ENCODE data around the gene CHN1.

CHN1 gene

DNA sequence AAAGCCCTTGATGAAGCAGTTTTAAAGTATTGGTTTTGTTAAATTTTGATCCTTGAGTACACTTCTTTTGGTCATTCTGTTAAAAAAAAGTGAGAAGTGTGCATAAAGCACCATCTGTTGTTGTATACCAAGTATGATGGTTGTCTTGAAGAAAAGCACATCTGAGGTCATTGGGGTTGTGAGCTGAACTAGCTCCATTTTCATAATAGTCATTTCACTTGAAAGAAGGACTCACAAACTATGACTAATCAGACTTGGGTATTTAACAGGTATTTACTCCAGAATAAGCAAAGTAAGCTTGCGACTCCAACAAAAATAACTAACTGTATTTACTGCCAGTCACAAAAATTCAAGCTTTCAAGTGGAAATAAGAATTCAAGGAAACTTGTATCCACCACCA is 35.1 kb downstream of the CHN1 start:
- peaks cover 18% of the 10 kb centered on the region for H3K27me3 Mint-ChIP-seq
- H3K4me1 Mint-ChIP-seq = no peaks in the 10 kb centered on the region
- no peaks in the 10 kb centered on the region for H3K36me3 Mint-ChIP-seq
- H3K27ac Mint-ChIP-seq = no peak overlapping the region
- no peak for ATAC-seq
- no peaks in the 10 kb centered on the region for H3K9me3 Mint-ChIP-seq
- no peak overlapping the region for H3K4me3 Mint-ChIP-seq

- no peak for ATAC-seq
- Mint-ChIP-seq H3K36me3 (no peaks in the 10 kb centered on the region), H3K9me3 (no peaks in the 10 kb centered on the region), H3K4me1 (no peaks in the 10 kb centered on the region), H3K27ac (no peak overlapping the region), H3K4me3 (no peak overlapping the region), H3K27me3 (peaks cover 18% of the 10 kb centered on the region)
Measured at GRCh38 chr2:174969091-174969734, 36.0 kb downstream of the CHN1 start.

- H3K27me3 Mint-ChIP-seq = peaks cover 31% of the 10 kb centered on the region
- no peak overlapping the region for H3K27ac Mint-ChIP-seq
- peaks cover 10% of the 10 kb centered on the region for H3K36me3 Mint-ChIP-seq
- H3K9me3 Mint-ChIP-seq = peaks cover 8% of the 10 kb centered on the region
- ATAC-seq = no peak
- H3K4me3 Mint-ChIP-seq = no peak overlapping the region
- H3K4me1 Mint-ChIP-seq = no peaks in the 10 kb centered on the region
Measured at GRCh38 chr2:174967691-174968260, 37.4 kb downstream of the CHN1 start.

- ATAC-seq = no peak
- Mint-ChIP-seq H3K27me3 (peaks cover 24% of the 10 kb centered on the region), H3K27ac (no peak overlapping the region), H3K4me1 (no peaks in the 10 kb centered on the region), H3K4me3 (no peak overlapping the region), H3K36me3 (peaks cover 10% of the 10 kb centered on the region), H3K9me3 (peaks cover 8% of the 10 kb centered on the region)
Measured at GRCh38 chr2:174967086-174967485, 38.1 kb downstream of the CHN1 start.

- no peak overlapping the region for H3K4me3 Mint-ChIP-seq
- no peaks in the 10 kb centered on the region for H3K4me1 Mint-ChIP-seq
- H3K9me3 Mint-ChIP-seq = peaks cover 8% of the 10 kb centered on the region
- H3K36me3 Mint-ChIP-seq = peaks cover 10% of the 10 kb centered on the region
- no peak overlapping the region for H3K27ac Mint-ChIP-seq
- H3K27me3 Mint-ChIP-seq = peaks cover 22% of the 10 kb centered on the region
- ATAC-seq = no peak
Measured at GRCh38 chr2:174965992-174966744, 39.0 kb downstream of the CHN1 start.

DNA sequence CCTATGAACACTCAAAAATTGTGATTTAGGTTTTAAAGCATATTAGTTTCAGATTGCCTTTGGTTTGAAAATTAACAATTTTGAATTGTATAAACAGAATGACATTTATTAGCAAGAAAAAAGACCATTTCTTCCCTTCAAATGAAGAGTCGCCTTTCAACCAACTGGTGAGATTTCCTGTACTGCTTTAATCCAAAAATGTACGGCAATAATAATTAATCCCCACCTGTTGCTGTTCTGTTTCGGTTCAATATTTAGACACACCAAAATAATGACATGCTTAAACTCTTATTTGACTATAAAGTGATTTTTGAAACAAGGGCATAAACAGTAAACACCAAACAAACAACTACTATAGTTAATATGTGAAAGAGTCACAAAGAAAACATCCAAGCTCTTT is 39.6 kb downstream of the CHN1 start:
- no peak overlapping the region for H3K27ac Mint-ChIP-seq
- no peaks in the 10 kb centered on the region for H3K4me1 Mint-ChIP-seq
- H3K9me3 Mint-ChIP-seq = peaks cover 8% of the 10 kb centered on the region
- H3K36me3 Mint-ChIP-seq = peaks cover 10% of the 10 kb centered on the region
- peaks cover 22% of the 10 kb centered on the region for H3K27me3 Mint-ChIP-seq
- ATAC-seq = no peak
- no peak overlapping the region for H3K4me3 Mint-ChIP-seq

DNA sequence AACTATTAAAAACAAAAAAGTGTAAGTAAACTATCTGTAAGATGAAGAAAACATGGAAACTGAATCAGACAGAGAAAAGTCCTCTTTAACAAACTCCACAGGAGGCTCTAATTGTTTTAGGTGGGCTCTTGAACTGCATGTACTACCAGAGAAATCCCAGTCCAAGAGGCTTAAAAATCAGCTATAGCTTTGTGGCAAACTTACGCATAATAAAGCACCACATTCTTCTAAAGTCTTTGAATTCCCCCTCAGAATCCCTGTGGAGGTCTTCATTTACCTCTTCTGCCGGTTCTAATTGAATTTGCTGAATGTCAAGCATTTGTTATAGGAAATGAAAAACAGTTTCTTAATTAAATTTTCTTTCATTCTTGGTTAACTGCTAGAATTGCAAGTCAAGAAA is 40.8 kb downstream of the CHN1 start:
- Mint-ChIP-seq H3K4me1 (no peaks in the 10 kb centered on the region), H3K9me3 (peaks cover 8% of the 10 kb centered on the region), H3K27ac (no peak overlapping the region), H3K27me3 (peaks cover 18% of the 10 kb centered on the region), H3K4me3 (no peak overlapping the region), H3K36me3 (peaks cover 10% of the 10 kb centered on the region)
- no peak for ATAC-seq

DNA sequence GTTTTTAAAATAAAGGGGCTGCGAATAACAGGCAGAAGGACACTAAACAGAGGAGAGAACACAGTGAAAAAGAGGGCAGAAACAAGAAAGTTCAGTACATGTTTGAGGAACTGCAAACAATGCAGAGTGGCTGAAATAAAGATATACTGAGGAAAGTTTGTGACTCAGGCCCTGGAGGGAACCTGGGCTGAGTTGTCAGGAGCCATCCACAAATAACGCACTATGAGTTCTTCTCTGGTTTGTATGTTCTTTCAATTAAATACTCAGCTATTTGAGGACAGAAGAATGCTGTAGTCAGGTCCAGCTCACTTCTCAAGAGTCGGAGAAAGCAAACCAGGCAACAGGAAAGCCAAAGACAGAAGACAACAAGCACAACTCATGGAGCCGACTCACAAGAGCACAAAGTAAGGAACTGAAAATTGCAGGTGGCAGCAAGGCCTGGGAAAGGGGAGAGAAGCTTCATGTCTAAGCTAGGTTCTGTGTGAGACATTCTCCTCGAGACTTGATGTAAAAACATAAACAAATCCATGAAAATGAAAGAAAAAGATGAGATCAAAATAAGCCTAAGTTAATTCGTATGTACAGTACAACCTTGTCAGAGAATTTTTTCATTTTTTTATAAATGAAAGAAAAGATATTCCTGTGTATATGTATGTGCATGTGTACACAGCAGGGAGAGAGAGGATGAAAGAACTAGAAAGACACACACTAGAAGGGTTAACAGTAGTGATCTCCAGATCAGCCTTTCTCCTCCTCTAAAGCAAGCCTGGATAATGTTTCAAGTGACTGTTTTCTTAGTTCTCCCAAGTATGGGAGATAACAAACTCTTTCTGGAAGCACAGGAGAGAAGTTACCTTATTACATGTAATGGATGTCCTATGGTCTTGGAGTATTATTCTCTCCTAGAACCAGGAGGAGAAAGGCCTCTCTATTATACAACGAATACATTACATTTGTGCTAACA is 41.5 kb downstream of the CHN1 start:
- H3K4me1 Mint-ChIP-seq = no peaks in the 10 kb centered on the region
- H3K27ac Mint-ChIP-seq = no peak overlapping the region
- H3K9me3 Mint-ChIP-seq = peaks cover 8% of the 10 kb centered on the region
- no peak overlapping the region for H3K4me3 Mint-ChIP-seq
- H3K27me3 Mint-ChIP-seq = peaks cover 13% of the 10 kb centered on the region
- H3K36me3 Mint-ChIP-seq = peaks cover 10% of the 10 kb centered on the region
- ATAC-seq = no peak

DNA sequence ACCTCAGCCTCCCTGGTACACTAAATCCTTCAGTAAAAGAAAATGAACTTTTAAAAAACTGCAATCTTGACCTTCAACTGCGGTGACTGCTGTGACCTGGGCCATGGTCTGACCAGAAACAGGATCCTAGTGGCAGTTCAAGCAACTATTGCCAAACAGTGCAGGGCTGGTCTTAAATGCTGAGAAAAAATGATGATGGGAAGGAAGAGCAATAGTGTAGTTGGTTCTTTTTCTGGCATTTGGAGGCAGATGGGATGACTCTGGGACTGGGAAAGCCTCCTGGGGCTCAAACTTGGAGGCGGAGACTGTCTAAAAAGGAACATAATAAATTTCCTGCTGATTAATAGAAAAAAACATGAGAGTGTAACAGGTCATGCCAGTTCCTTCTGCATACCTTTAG is 45.4 kb downstream of the CHN1 start:
- Mint-ChIP-seq H3K27ac (no peak overlapping the region), H3K4me1 (no peaks in the 10 kb centered on the region)
- ATAC-seq = no peak

GRCh38 chr2:174957050-174957449 is 48.1 kb downstream of the CHN1 start:
- Mint-ChIP-seq H3K9me3 (no peaks in the 10 kb centered on the region), H3K27me3 (peaks cover 16% of the 10 kb centered on the region), H3K27ac (no peak overlapping the region)

More for the DNA sequence above, 45.4 kb downstream of the CHN1 start:
- peaks cover 13% of the 10 kb centered on the region for H3K27me3 Mint-ChIP-seq
- H3K36me3 Mint-ChIP-seq = peaks cover 10% of the 10 kb centered on the region
- peaks cover 8% of the 10 kb centered on the region for H3K9me3 Mint-ChIP-seq
- H3K4me3 Mint-ChIP-seq = no peak overlapping the region

GRCh38 chr2:174952607-174953006 is 52.6 kb downstream of the CHN1 start:
- no peaks in the 10 kb centered on the region for H3K9me3 Mint-ChIP-seq
- H3K27ac Mint-ChIP-seq = no peak overlapping the region
- H3K4me3 Mint-ChIP-seq = no peak overlapping the region
- H3K27me3 Mint-ChIP-seq = peaks cover 31% of the 10 kb centered on the region
- no peak for ATAC-seq
- no peaks in the 10 kb centered on the region for H3K36me3 Mint-ChIP-seq
- no peaks in the 10 kb centered on the region for H3K4me1 Mint-ChIP-seq

More at GRCh38 chr2:174957050-174957449, 48.1 kb downstream of the CHN1 start:
- H3K4me3 Mint-ChIP-seq = no peak overlapping the region
- no peak for ATAC-seq
- no peaks in the 10 kb centered on the region for H3K36me3 Mint-ChIP-seq
- no peaks in the 10 kb centered on the region for H3K4me1 Mint-ChIP-seq

- H3K4me1 Mint-ChIP-seq = no peaks in the 10 kb centered on the region
- H3K9me3 Mint-ChIP-seq = no peaks in the 10 kb centered on the region
- no peak overlapping the region for H3K27ac Mint-ChIP-seq
- H3K27me3 Mint-ChIP-seq = peaks cover 31% of the 10 kb centered on the region
- no peak for ATAC-seq
- no peak overlapping the region for H3K4me3 Mint-ChIP-seq
- H3K36me3 Mint-ChIP-seq = no peaks in the 10 kb centered on the region
Measured at GRCh38 chr2:174951745-174952144, 53.4 kb downstream of the CHN1 start.

DNA sequence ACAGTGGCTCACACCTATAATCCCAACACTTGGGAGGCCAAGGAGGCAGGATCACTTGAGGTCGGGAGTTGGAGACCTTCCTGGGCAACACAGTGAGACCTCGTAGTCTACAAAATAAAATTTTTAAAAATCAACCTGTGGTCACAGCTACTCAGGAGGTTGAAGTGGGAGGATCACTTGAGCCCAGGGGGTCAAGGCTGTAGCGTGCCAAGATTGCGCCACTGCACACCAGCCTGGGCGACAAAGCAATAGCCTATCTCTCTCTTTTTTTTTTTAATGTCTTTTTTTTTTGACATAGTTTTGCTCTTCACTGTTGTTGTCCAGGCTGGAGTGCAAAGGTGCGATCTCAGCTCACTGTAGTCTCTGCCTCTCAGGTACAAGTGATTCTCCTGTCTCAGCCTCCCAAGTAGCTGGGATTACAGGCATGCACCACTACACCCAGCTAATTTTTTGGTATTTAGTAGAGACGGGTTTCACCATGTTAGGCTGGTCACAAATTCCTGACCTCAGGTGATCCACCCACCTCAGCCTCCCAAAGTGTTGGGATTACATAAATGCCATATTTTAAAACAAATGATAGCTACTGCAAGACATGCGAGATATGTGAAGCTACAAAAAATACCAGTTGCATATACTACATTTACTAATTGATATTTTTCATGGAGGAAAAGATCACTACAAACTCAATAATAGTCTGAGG is 55.0 kb downstream of the CHN1 start:
- H3K27ac Mint-ChIP-seq = no peak overlapping the region
- H3K4me3 Mint-ChIP-seq = no peak overlapping the region
- no peaks in the 10 kb centered on the region for H3K36me3 Mint-ChIP-seq
- no peak for ATAC-seq
- H3K9me3 Mint-ChIP-seq = no peaks in the 10 kb centered on the region
- peaks cover 31% of the 10 kb centered on the region for H3K27me3 Mint-ChIP-seq
- no peaks in the 10 kb centered on the region for H3K4me1 Mint-ChIP-seq

DNA sequence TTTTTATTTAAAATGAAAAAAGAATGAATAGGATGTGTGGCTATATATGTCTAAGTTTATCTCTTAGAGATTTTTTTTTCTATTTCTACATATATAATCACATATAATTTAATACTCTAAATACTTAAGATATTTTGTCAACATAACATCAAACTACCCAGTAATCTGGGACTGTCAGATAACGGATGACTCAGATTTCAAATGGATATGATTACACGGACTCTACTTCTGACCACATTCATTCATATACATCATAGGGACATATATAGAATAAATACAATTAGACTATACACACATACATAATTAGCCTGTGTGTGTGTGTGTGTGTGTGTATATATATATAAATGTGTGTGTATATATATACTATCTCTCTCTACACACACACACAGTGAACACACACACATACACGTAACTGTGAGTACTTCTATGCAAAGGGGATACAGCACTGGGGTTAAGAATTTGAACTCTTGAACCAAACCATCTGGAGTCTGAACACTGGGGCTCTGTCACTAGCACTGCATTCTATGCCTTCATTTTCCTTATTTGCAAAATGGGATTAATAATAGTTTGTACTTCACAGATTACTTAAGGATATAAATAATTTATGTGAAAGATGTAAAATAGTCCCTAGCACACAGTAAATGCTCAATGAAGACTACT is 59.5 kb downstream of the CHN1 start:
- Mint-ChIP-seq H3K4me1 (no peaks in the 10 kb centered on the region), H3K36me3 (no peaks in the 10 kb centered on the region), H3K27me3 (peaks cover 10% of the 10 kb centered on the region), H3K9me3 (no peaks in the 10 kb centered on the region), H3K4me3 (no peak overlapping the region), H3K27ac (no peak overlapping the region)
- ATAC-seq = no peak
